Osteoblast (primary cell): ENCODE data around the gene MFAP1. TPM values are rescaled to one million over a fixed set of nuclear protein-coding genes. Genes with fewer than 3 reads are reported as not detected.
"Not testable (repeated sequence)": the region's sequence is repeated elsewhere in the genome, so short reads cannot be mapped to it uniquely, and the experiment has no call there.

Experiments used
- DNase-seq: peaks from one replicate; pipeline ENCODE4 v3.0.0; 2011; ENCODE audit warnings: low spot score, mixed read lengths; ENCODE audit not compliant: insufficient read length; ENCODE audit errors: missing footprints
- H2AFZ ChIP-seq: 2 replicates; pipeline ENCODE4 v1.6.0; 2011; ENCODE audit warnings: mild to moderate bottlenecking, low read length
- H3K27ac ChIP-seq: 2 replicates; pipeline ENCODE4 v1.5.1; 2011; ENCODE audit warnings: mild to moderate bottlenecking, low read depth, low read length, moderate library complexity
- H3K27me3 ChIP-seq: 2 replicates; pipeline ENCODE4 v1.6.0; 2012; ENCODE audit warnings: mild to moderate bottlenecking, control low read depth, inconsistent platforms, low read length, moderate library complexity; ENCODE audit not compliant: insufficient read depth
- H3K36me3 ChIP-seq: 2 replicates; pipeline ENCODE4 v1.5.1; 2011; ENCODE audit warnings: mild to moderate bottlenecking, low read length, control low read depth, moderate library complexity; ENCODE audit not compliant: insufficient read depth
- H3K4me1 ChIP-seq: 2 replicates; pipeline ENCODE4 v1.5.1; 2011; ENCODE audit warnings: mild to moderate bottlenecking, low read length, control low read depth, moderate library complexity; ENCODE audit not compliant: insufficient read depth
- H3K4me2 ChIP-seq: 2 replicates; pipeline ENCODE4 v1.6.0; 2011; ENCODE audit warnings: mild to moderate bottlenecking, low read length; ENCODE audit not compliant: insufficient read depth
- H3K4me3 ChIP-seq: fragments of 200-600 bp; sonication (generic); 3 replicates; pipeline ENCODE4 v1.5.1; 2012; ENCODE audit warnings: mild to moderate bottlenecking, low read length, inconsistent platforms; ENCODE audit not compliant: insufficient read depth
- H3K79me2 ChIP-seq: 2 replicates; pipeline ENCODE4 v1.6.0; 2012; ENCODE audit warnings: mild to moderate bottlenecking, low read length, control low read depth, inconsistent platforms; ENCODE audit not compliant: insufficient read depth
- H3K9me3 ChIP-seq: 2 replicates; pipeline ENCODE4 v1.5.1; 2011; ENCODE audit warnings: low read depth, low read length, control low read depth
- H4K20me1 ChIP-seq: 2 replicates; pipeline ENCODE4 v1.6.0; 2012; ENCODE audit warnings: mild to moderate bottlenecking, low read length, control low read depth; ENCODE audit not compliant: insufficient read depth
- total RNA-seq: library from RNA; depleted of rRNA; stranded (reverse); fragments of >200 nt; gene quantifications from 2 replicates; pipeline ENCODE4 v1.2.3, GENCODE V29; 2012
- TF ChIP-seq, protein P1 (sequence below): IDR thresholded peaks from 2 replicates; pipeline ENCODE4 v1.5.1; 2011; ENCODE audit warnings: mild to moderate bottlenecking, low read depth, low read length, moderate library complexity; ENCODE audit errors: extremely low read depth

The MFAP1 gene
- total RNA-seq, 1 donor, result 16.6 TPM

DNA sequence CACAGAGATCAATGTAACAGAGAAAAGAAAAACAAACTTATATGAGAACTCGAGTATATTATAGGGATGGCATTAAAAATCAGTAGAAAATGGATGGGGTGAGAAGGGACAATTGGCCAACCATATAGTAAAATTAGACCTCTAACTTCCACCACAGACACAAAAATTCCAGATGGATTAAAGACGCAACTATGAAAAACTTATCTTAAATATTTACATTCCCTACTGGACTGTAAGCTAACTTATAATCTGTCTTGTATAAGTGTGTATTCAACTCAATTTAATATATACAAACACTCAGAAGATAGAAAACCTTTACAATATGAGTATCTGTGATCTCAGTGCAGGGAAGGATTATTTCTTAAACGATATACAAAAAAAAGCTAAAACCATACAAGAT lies 3.0 kb downstream of the MFAP1 start:
- peaks cover 7% of the 10 kb centered on the region for H4K20me1 ChIP-seq
- peaks cover 13% of the 10 kb centered on the region for H3K4me1 ChIP-seq
- H3K79me2 ChIP-seq, result peaks cover 74% of the 10 kb centered on the region
- no peaks in the 10 kb centered on the region for H3K9me3 ChIP-seq
- H3K27ac ChIP-seq, result no peak overlapping the region
- no peaks in the 10 kb centered on the region for H3K27me3 ChIP-seq
- peaks cover 12% of the 10 kb centered on the region for H3K36me3 ChIP-seq
- H3K4me3 ChIP-seq, result no peak overlapping the region
- TF ChIP-seq, protein P1, sequence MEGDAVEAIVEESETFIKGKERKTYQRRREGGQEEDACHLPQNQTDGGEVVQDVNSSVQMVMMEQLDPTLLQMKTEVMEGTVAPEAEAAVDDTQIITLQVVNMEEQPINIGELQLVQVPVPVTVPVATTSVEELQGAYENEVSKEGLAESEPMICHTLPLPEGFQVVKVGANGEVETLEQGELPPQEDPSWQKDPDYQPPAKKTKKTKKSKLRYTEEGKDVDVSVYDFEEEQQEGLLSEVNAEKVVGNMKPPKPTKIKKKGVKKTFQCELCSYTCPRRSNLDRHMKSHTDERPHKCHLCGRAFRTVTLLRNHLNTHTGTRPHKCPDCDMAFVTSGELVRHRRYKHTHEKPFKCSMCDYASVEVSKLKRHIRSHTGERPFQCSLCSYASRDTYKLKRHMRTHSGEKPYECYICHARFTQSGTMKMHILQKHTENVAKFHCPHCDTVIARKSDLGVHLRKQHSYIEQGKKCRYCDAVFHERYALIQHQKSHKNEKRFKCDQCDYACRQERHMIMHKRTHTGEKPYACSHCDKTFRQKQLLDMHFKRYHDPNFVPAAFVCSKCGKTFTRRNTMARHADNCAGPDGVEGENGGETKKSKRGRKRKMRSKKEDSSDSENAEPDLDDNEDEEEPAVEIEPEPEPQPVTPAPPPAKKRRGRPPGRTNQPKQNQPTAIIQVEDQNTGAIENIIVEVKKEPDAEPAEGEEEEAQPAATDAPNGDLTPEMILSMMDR, result no peak
- no peak for DNase-seq
- no peak overlapping the region for H3K4me2 ChIP-seq
- H2AFZ ChIP-seq, result no peak overlapping the region

DNA sequence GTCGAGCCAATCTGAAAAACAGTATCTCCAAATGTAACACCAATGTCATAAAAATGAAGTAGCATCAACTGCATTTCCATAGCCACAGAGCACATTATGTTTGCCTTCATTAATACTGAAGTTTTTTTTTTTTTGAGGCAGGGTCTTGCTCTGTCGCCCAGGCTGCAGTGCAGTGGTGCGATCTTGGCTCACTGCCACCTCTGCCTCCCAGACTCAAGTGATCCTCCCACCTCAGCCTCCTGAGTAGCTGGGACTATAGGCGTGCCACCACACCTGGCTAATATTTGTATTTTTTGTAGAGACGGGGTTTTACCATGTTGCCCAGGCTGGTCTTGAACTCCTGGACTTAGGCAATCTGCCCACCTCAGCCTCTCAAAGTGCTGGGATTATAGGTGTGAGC lies 9.4 kb downstream of the MFAP1 start:
- H3K27ac ChIP-seq, H4K20me1 ChIP-seq, DNase-seq: not testable (repeated sequence)

DNA sequence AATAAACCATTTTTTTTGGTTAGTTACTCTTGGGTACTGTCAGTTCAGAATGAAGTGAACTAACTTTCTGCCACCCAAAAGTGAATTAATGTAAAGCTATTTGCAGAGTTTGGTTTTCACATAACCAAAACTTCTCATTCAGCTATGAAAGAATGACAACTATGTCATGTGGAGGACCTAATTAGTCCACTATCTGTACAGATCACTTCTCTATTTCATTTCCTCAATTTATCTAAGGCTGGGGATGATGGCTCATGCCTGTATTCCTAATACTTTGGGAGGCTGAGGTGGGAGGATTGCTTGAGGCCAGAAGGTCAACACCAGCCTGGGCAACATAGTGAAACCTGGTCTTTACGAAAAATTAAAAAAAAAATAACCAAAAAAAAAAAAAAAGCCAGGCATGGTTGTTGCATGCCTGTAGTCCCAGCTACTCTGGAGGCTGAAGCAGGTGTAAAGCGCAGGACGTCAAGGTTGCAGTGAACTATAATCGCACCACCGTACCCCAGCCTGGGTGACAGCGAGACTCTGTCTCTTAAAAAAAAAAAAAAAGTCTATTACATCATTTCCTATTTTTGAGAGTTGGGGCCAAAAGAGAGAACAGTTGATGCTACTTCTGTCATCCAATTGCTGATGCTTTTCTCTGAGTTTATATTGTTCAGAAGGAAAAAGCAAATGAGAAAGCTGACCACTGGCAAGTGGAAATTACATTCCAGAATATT lies 15.4 kb downstream of the MFAP1 start:
- Histone ChIP-seq H3K79me2 (no peaks in the 10 kb centered on the region), H3K4me3 (no peak overlapping the region), H3K4me2 (no peak overlapping the region), H4K20me1 (peaks cover 6% of the 10 kb centered on the region), H2AFZ (no peak overlapping the region), H3K27ac (no peak overlapping the region), H3K27me3 (no peaks in the 10 kb centered on the region), H3K9me3 (no peaks in the 10 kb centered on the region), H3K4me1 (no peaks in the 10 kb centered on the region), H3K36me3 (peaks cover 92% of the 10 kb centered on the region)
- TF ChIP-seq, protein P1, result no peak
- no peak for DNase-seq

More for the DNA sequence above, 9.4 kb downstream of the MFAP1 start:
- H3K27me3 ChIP-seq, H3K9me3 ChIP-seq, H3K4me2 ChIP-seq, H3K4me3 ChIP-seq, H3K4me1 ChIP-seq, H2AFZ ChIP-seq: not testable (repeated sequence)
- Histone ChIP-seq H3K79me2 (peaks cover 26% of the 10 kb centered on the region), H3K36me3 (peaks cover 64% of the 10 kb centered on the region)

DNA sequence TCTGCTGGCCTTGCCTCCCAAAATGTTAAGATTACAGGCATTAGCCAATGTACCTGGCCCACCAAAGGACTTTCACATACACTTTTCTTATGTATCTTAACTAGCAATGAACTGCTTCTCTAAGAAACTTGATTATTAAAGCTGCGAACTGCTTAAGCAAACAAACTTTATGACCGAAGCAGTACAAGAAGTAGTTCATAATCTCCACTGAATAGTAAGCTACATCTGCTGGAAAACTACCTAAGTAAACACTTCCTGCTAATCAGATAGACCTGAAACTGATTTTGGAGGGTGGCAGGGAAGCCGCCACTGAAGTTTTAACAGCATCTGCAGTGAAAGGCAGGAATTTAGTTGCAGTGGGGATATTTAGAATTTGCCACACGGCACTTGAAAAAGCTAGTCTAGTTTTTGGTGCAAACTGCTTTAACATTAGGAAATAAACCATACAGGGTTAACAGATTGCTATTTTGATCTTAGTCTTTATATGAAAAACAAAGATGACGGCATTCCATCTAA lies 16.0 kb downstream of the MFAP1 start:
- H3K4me3 ChIP-seq, result no peak overlapping the region
- DNase-seq, result no peak
- H3K27ac ChIP-seq, result no peak overlapping the region
- H3K79me2 ChIP-seq, result no peaks in the 10 kb centered on the region
- H3K4me1 ChIP-seq, result no peaks in the 10 kb centered on the region
- peaks cover 6% of the 10 kb centered on the region for H4K20me1 ChIP-seq
- no peaks in the 10 kb centered on the region for H3K27me3 ChIP-seq
- peaks cover 88% of the 10 kb centered on the region for H3K36me3 ChIP-seq
- H3K4me2 ChIP-seq, result no peak overlapping the region
- no peak overlapping the region for H2AFZ ChIP-seq
- TF ChIP-seq, protein P1, result no peak
- H3K9me3 ChIP-seq, result no peaks in the 10 kb centered on the region

DNA sequence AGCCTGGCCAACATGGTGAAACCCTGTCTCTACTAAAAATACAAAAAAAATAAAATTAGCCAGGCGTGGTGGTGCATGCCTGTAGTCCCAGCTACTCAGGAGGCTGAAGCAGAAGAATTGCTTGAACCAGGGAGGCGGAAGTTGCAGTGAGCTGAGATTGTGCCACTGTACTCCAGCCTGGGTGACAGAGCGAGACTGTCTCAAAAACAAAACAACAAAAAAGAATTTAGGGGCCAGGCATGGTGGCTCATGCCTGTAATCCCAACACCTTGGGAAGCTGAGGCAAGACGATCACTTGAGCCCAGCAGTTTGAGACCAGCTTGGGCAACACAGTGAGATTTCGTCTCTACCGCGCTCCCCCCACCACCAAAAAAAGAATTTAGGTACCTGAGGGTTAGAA lies 21.8 kb downstream of the MFAP1 start:
- not testable (repeated sequence) for H3K27ac ChIP-seq, H2AFZ ChIP-seq, DNase-seq, H3K4me2 ChIP-seq, H3K27me3 ChIP-seq, H3K9me3 ChIP-seq, H3K4me3 ChIP-seq
- Histone ChIP-seq H4K20me1 (peaks cover 11% of the 10 kb centered on the region), H3K36me3 (peaks cover 76% of the 10 kb centered on the region), H3K4me1 (peaks cover 18% of the 10 kb centered on the region), H3K79me2 (peaks cover 25% of the 10 kb centered on the region)
